Measurements from ENCODE around the gene SLC9A9. TPM values are rescaled to one million over a fixed set of nuclear protein-coding genes. Genes with fewer than 3 reads are reported as not detected.

The SLC9A9 gene
- polyA plus RNA-seq, 1 donor (not counting 4 experiments of a cell fraction or from before 2014, with no cell fraction given): 5.2 TPM

- Histone ChIP-seq H2AFZ (ENCODE audit: control insufficient read depth, low read length) (no peak overlapping the region), H4K20me1 (ENCODE audit: control insufficient read depth, extremely low read depth, insufficient read depth, low read length) (no peaks in the 10 kb centered on the region), H3K27me3 (ENCODE audit: control insufficient read depth, extremely low read depth, insufficient read depth, low read length) (no peaks in the 10 kb centered on the region), H3K9ac (ENCODE audit: control insufficient read depth, extremely low read depth, insufficient read depth, low read length) (no peak overlapping the region), H3K36me3 (ENCODE audit: control insufficient read depth in 2 of 2, extremely low read depth in 1 of 2, insufficient read depth in 2 of 2, low read length in 2 of 2) (no peaks in the 10 kb centered on the region), H3K4me2 (ENCODE audit: control insufficient read depth, extremely low read depth, insufficient read depth, low read depth, low read length) (no peak overlapping the region), H3K9me3 (ENCODE audit: control insufficient read depth, low read depth, low read length) (no peaks in the 10 kb centered on the region), H3K4me1 (ENCODE audit: control insufficient read depth, extremely low read depth, insufficient read depth, low read length) (no peaks in the 10 kb centered on the region), H3K9me1 (ENCODE audit: control insufficient read depth, extremely low read depth, insufficient read depth, low read length) (no peaks in the 10 kb centered on the region), H3K4me3 (ENCODE audit: control insufficient read depth in 2 of 3, extremely low read depth in 1 of 3, insufficient read depth in 2 of 3, low read depth in 1 of 3, low read length in 3 of 3) (no peak overlapping the region), H3K79me2 (ENCODE audit: control insufficient read depth, insufficient read depth, low read length) (no peaks in the 10 kb centered on the region), H3K27ac (ENCODE audit: control insufficient read depth, insufficient read depth, low read length) (no peak overlapping the region)
- DNase-seq (ENCODE audit: low read depth, low spot score) (no peak), FAIRE-seq (no peak)
- dilution Hi-C loops (cut with MboI; ENCODE audit: extremely low pct_ligation_motif_present, low sequenced_read_pairs): no loop called here
- no peak for TF ChIP-seq CTCF (optimal IDR thresholded peaks at IDR 0.05 in 1 of 3, IDR thresholded peaks at IDR 0.05 in 1 of 3, conservative IDR thresholded peaks at IDR 0.05 in 1 of 3; ENCODE audit: extremely low read depth in 1 of 3, insufficient read depth in 2 of 3, low read length in 3 of 3)
- no peak for TF ChIP-seq EZH2 (IDR thresholded peaks at IDR 0.05; ENCODE audit: low read length)
Observed at GRCh38 chr3:143351895-143352608, 496.2 kb downstream of the SLC9A9 start.

DNA sequence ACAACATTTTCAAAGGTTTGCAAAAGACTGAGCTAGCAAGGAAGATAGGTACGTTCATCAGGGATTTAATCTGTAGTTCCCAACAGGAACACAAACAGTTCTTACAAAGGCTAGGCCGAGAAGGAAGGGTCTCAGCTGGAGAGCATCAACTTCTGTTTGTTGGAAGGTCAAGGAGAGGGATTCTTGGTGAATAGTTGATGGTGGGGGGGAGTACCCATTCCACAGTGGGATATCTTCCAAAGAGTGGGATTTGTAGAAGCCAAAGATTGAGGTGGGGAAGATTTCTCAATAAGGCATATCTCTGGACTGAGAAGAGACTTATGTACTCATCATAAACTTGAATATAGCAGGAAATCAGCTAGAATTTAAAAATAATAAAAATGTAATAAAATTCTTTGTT, 496.9 kb downstream of the SLC9A9 start:
- no peaks in the 10 kb centered on the region for H3K27me3 ChIP-seq (ENCODE audit: control insufficient read depth, extremely low read depth, insufficient read depth, low read length)
- TF ChIP-seq CTCF (optimal IDR thresholded peaks at IDR 0.05 in 1 of 3, IDR thresholded peaks at IDR 0.05 in 1 of 3, conservative IDR thresholded peaks at IDR 0.05 in 1 of 3; ENCODE audit: extremely low read depth in 1 of 3, insufficient read depth in 2 of 3, low read length in 3 of 3) (no peak), EZH2 (IDR thresholded peaks at IDR 0.05; ENCODE audit: low read length) (no peak)
- dilution Hi-C loops (cut with MboI; ENCODE audit: extremely low pct_ligation_motif_present, low sequenced_read_pairs): no loop called here
- H3K27ac ChIP-seq (ENCODE audit: control insufficient read depth, insufficient read depth, low read length): no peak overlapping the region
- H2AFZ ChIP-seq (ENCODE audit: control insufficient read depth, low read length): no peak overlapping the region
- no peak overlapping the region for H3K4me2 ChIP-seq (ENCODE audit: control insufficient read depth, extremely low read depth, insufficient read depth, low read depth, low read length)
- no peak overlapping the region for H3K9ac ChIP-seq (ENCODE audit: control insufficient read depth, extremely low read depth, insufficient read depth, low read length)
- no peaks in the 10 kb centered on the region for H3K4me1 ChIP-seq (ENCODE audit: control insufficient read depth, extremely low read depth, insufficient read depth, low read length)
- no peak overlapping the region for H3K4me3 ChIP-seq (ENCODE audit: control insufficient read depth in 2 of 3, extremely low read depth in 1 of 3, insufficient read depth in 2 of 3, low read depth in 1 of 3, low read length in 3 of 3)
- no peaks in the 10 kb centered on the region for H3K9me3 ChIP-seq (ENCODE audit: control insufficient read depth, low read depth, low read length)
- FAIRE-seq: no peak
- no peaks in the 10 kb centered on the region for H3K79me2 ChIP-seq (ENCODE audit: control insufficient read depth, insufficient read depth, low read length)
- DNase-seq (ENCODE audit: low read depth, low spot score): no peak
- H4K20me1 ChIP-seq (ENCODE audit: control insufficient read depth, extremely low read depth, insufficient read depth, low read length): no peaks in the 10 kb centered on the region
- no peaks in the 10 kb centered on the region for H3K9me1 ChIP-seq (ENCODE audit: control insufficient read depth, extremely low read depth, insufficient read depth, low read length)
- no peaks in the 10 kb centered on the region for H3K36me3 ChIP-seq (ENCODE audit: control insufficient read depth in 2 of 2, extremely low read depth in 1 of 2, insufficient read depth in 2 of 2, low read length in 2 of 2)

Data from keratinocyte (primary cell).